Activated CD8-positive, alpha-beta memory T cell treated with anti-CD3 and anti-CD28 coated beads, Interleukin-2, amount 50 U/mL, for 24 hours (primary cell): ENCODE data around the gene SSC5D.

Experiments
- DNase-seq: peaks from one replicate; pipeline ENCODE4 v3.0.0-alpha.2; 2020; ENCODE audit errors: extremely low read depth

The SSC5D gene

GRCh38 chr19:55536951-55537740 lies 48.9 kb downstream of the SSC5D start, which contains the start of gene SBK2:
Gene SBK2 (minus strand): TSS chr19:55537133. CDS start chr19:55536294, 839 bp downstream.
- DNase-seq: no peak

GRCh38 chr19:55537741-55538111 lies 49.5 kb downstream of the SSC5D start:
- DNase-seq: no peak

- no peak for DNase-seq
Measured at GRCh38 chr19:55538132-55538531, 49.9 kb downstream of the SSC5D start.

GRCh38 chr19:55539090-55539984 lies 51.1 kb downstream of the SSC5D start:
- no peak for DNase-seq

GRCh38 chr19:55540619-55541018 lies 52.4 kb downstream of the SSC5D start:
- DNase-seq: no peak

- DNase-seq: no peak
Measured at GRCh38 chr19:55541091-55541490, 52.9 kb downstream of the SSC5D start.

GRCh38 chr19:55542292-55542855 lies 54.1 kb downstream of the SSC5D start:
- DNase-seq: no peak

GRCh38 chr19:55543567-55543966 lies 55.3 kb downstream of the SSC5D start:
- no peak for DNase-seq

GRCh38 chr19:55544014-55544413 lies 55.8 kb downstream of the SSC5D start:
- DNase-seq: no peak

GRCh38 chr19:55544776-55545439 lies 56.7 kb downstream of the SSC5D start:
- no peak for DNase-seq

GRCh38 chr19:55545443-55545842 lies 57.2 kb downstream of the SSC5D start, which contains the start of gene SBK3:
Gene SBK3 (minus strand): TSS chr19:55545543. CDS start chr19:55545543, 0 bp downstream.
- no peak for DNase-seq

GRCh38 chr19:55546011-55546410 lies 57.8 kb downstream of the SSC5D start:
- no peak for DNase-seq

- DNase-seq: no peak
Measured at GRCh38 chr19:55546822-55547614, 58.8 kb downstream of the SSC5D start.

- no peak for DNase-seq
Measured at GRCh38 chr19:55549500-55550320, 61.5 kb downstream of the SSC5D start.

- no peak for DNase-seq
Measured at GRCh38 chr19:55550321-55550650, 62.0 kb downstream of the SSC5D start.

- no peak for DNase-seq
Measured at GRCh38 chr19:55552206-55552605, 64.0 kb downstream of the SSC5D start.

GRCh38 chr19:55552620-55553019 lies 64.4 kb downstream of the SSC5D start:
- DNase-seq: no peak

- DNase-seq: no peak
Measured at GRCh38 chr19:55553217-55554182, 65.3 kb downstream of the SSC5D start.

GRCh38 chr19:55554302-55554701 lies 66.1 kb downstream of the SSC5D start:
- no peak for DNase-seq
